ENCODE data around the gene HDAC8. TPM values are rescaled to one million over a fixed set of nuclear protein-coding genes. Genes with fewer than 3 reads are reported as not detected.

HDAC8 gene
- total RNA-seq, 2 experiments from 2014 or later = 32.5 to 40.0 TPM

GRCh38 chrX:72475952-72476668, 96.5 kb downstream of the HDAC8 start:
- no peak overlapping the region for H3K4me3 ChIP-seq (ENCODE audit: low read depth, low read length, poor library complexity, severe bottlenecking)
- no peaks in the 10 kb centered on the region for H3K79me2 ChIP-seq (ENCODE audit: insufficient read depth, low read depth, low read length)
- no peaks in the 10 kb centered on the region for H3K9me3 ChIP-seq (ENCODE audit: low read length)
- intact Hi-C loops (cut with micrococcal nuclease; ENCODE audit: unreplicated experiment) = no loop called here
- no TSS peak for BruUV-seq (replicated peaks)
- CTCF ChIA-PET (ENCODE audit: unreplicated experiment) = no interaction called here
- no peak overlapping the region for H2AFZ ChIP-seq (ENCODE audit: low read length)
- H4K20me1 ChIP-seq (ENCODE audit: insufficient read depth, low read length) = no peaks in the 10 kb centered on the region
- no peak overlapping the region for H3K27ac ChIP-seq (ENCODE audit: low read depth, low read length, poor library complexity, severe bottlenecking)
- TF ChIP-seq EZH2phosphoT487 (IDR thresholded peaks at IDR 0.05; ENCODE audit: borderline replicate concordance, low read depth, low read length) = no peak
- TF ChIP-seq, protein P1, sequence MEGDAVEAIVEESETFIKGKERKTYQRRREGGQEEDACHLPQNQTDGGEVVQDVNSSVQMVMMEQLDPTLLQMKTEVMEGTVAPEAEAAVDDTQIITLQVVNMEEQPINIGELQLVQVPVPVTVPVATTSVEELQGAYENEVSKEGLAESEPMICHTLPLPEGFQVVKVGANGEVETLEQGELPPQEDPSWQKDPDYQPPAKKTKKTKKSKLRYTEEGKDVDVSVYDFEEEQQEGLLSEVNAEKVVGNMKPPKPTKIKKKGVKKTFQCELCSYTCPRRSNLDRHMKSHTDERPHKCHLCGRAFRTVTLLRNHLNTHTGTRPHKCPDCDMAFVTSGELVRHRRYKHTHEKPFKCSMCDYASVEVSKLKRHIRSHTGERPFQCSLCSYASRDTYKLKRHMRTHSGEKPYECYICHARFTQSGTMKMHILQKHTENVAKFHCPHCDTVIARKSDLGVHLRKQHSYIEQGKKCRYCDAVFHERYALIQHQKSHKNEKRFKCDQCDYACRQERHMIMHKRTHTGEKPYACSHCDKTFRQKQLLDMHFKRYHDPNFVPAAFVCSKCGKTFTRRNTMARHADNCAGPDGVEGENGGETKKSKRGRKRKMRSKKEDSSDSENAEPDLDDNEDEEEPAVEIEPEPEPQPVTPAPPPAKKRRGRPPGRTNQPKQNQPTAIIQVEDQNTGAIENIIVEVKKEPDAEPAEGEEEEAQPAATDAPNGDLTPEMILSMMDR (conservative IDR thresholded peaks at IDR 0.05; ENCODE audit: low read length) = no peak
- H3K36me3 ChIP-seq (ENCODE audit: insufficient read depth, low read length) = no peaks in the 10 kb centered on the region
- POLR2A ChIA-PET = no interaction called here
- DNase-seq (ENCODE audit: low spot score) = no peak
- no peaks in the 10 kb centered on the region for H3K9me2 ChIP-seq (ENCODE audit: insufficient read depth, low read length)
- no peaks in the 10 kb centered on the region for H3K4me1 ChIP-seq (ENCODE audit: insufficient read depth, low read length, poor library complexity, severe bottlenecking)
- no peak overlapping the region for H3K4me2 ChIP-seq (ENCODE audit: low read length)

DNA sequence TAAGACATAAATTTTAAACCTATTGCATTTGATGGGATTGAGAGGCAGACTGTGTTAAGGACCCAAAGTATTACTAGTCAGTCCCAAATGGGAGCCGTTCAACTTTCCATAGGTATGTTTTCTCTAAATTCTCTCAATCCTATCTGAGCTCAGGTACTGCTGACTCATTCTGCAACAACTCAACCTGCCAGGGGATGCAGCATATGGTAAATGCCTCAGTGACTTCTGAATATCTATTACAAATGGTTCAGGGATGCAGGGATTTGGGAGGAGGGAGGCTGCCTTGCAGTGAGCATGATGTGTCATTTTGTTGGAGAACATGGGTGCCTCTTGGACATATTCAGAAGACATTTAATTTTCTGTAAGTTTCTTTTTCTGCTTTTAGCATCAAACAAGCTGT, 97.3 kb downstream of the HDAC8 start:
- no peak overlapping the region for H2AFZ ChIP-seq (ENCODE audit: low read length)
- H3K4me1 ChIP-seq (ENCODE audit: insufficient read depth, low read length, poor library complexity, severe bottlenecking) = no peaks in the 10 kb centered on the region
- CTCF ChIA-PET (ENCODE audit: unreplicated experiment) = no interaction called here
- no peaks in the 10 kb centered on the region for H3K9me3 ChIP-seq (ENCODE audit: low read length)
- no peaks in the 10 kb centered on the region for H4K20me1 ChIP-seq (ENCODE audit: insufficient read depth, low read length)
- no peak overlapping the region for H3K27ac ChIP-seq (ENCODE audit: low read depth, low read length, poor library complexity, severe bottlenecking)
- POLR2A ChIA-PET = no interaction called here
- no peaks in the 10 kb centered on the region for H3K79me2 ChIP-seq (ENCODE audit: insufficient read depth, low read depth, low read length)
- H3K4me2 ChIP-seq (ENCODE audit: low read length) = no peak overlapping the region
- H3K4me3 ChIP-seq (ENCODE audit: low read depth, low read length, poor library complexity, severe bottlenecking) = no peak overlapping the region
- no TSS peak for BruUV-seq (replicated peaks)
- H3K9me2 ChIP-seq (ENCODE audit: insufficient read depth, low read length) = no peaks in the 10 kb centered on the region
- intact Hi-C loops (cut with micrococcal nuclease; ENCODE audit: unreplicated experiment) = no loop called here
- no peak for DNase-seq (ENCODE audit: low spot score)
- TF ChIP-seq, protein P1 (conservative IDR thresholded peaks at IDR 0.05; ENCODE audit: low read length) = no peak
- TF ChIP-seq EZH2phosphoT487 (IDR thresholded peaks at IDR 0.05; ENCODE audit: borderline replicate concordance, low read depth, low read length) = no peak
- H3K36me3 ChIP-seq (ENCODE audit: insufficient read depth, low read length) = no peaks in the 10 kb centered on the region

DNA sequence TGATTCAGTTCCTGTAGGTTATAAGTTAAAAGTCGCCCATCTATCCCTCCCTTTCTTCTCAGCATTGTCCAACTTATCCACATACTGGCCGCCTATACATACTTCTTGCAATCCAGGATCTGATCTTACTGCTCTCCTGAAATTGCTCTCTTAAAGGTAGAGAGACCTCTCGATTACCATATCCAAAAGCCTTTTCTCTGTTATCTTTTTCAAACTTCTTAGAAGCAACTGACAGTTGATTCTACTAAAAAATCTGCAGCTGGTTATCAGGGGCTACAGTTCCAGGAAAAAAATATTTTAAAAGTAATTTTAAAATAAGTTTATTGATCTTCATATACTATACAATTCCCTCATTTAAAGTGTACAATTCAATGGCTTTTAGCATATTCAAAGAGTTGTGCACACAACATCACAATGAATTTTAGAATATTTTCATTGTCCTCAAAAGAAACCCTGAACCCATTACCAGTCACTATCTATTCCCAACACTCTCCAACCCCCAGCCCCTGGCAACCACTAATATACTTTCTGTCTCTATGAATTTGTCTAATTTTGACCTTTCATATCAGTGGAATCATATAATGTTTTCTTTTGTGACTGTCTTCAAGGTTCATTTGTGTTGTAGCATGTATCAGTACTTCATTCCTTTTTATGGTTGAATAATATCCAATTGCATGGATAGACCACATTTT, 102.0 kb downstream of the HDAC8 start:
- H3K27ac ChIP-seq (ENCODE audit: low read depth, low read length, poor library complexity, severe bottlenecking) = no peak overlapping the region
- TF ChIP-seq, protein P1 (conservative IDR thresholded peaks at IDR 0.05; ENCODE audit: low read length) = no peak
- TF ChIP-seq EZH2phosphoT487 (IDR thresholded peaks at IDR 0.05; ENCODE audit: borderline replicate concordance, low read depth, low read length) = no peak
- no peaks in the 10 kb centered on the region for H3K9me2 ChIP-seq (ENCODE audit: insufficient read depth, low read length)
- H3K79me2 ChIP-seq (ENCODE audit: insufficient read depth, low read depth, low read length) = no peaks in the 10 kb centered on the region
- ChIA-PET POLR2A (no interaction called here), CTCF (ENCODE audit: unreplicated experiment) (no interaction called here)
- intact Hi-C loops (cut with micrococcal nuclease; ENCODE audit: unreplicated experiment) = no loop called here
- no peaks in the 10 kb centered on the region for H4K20me1 ChIP-seq (ENCODE audit: insufficient read depth, low read length)
- no peaks in the 10 kb centered on the region for H3K4me1 ChIP-seq (ENCODE audit: insufficient read depth, low read length, poor library complexity, severe bottlenecking)
- no peak overlapping the region for H3K4me2 ChIP-seq (ENCODE audit: low read length)
- no peak for DNase-seq (ENCODE audit: low spot score)
- no peaks in the 10 kb centered on the region for H3K36me3 ChIP-seq (ENCODE audit: insufficient read depth, low read length)
- H3K9me3 ChIP-seq (ENCODE audit: low read length) = no peaks in the 10 kb centered on the region
- no peak overlapping the region for H3K4me3 ChIP-seq (ENCODE audit: low read depth, low read length, poor library complexity, severe bottlenecking)
- BruUV-seq (replicated peaks) = no TSS peak
- no peak overlapping the region for H2AFZ ChIP-seq (ENCODE audit: low read length)

Measured in OCI-LY7 (cell line).